Panc1 (cell line): ENCODE measurements around the gene SRXN1. TPM values are rescaled to one million over a fixed set of nuclear protein-coding genes. Genes with fewer than 3 reads are reported as not detected.

Source experiments
- ATAC-seq: fragments of 200-7000 bp; cut with Tn5 transposase; 2 replicates; pipeline ENCODE4 v1.9.1; 2020; ENCODE audit warnings: mild to moderate bottlenecking, moderate library complexity
- BruUV-seq: library from RNA; stranded (reverse); fragments of 400-500 nt; replicated peaks from 2 replicates; lab custom pipeline; 2021; lab: Mats Ljungman, UMichigan
- CTCF ChIA-PET: fragments of 300-600 bp; sonication (Branson Sonifier 250); formaldehyde crosslinking; loops from one replicate; lab custom pipeline; 2022; ENCODE audit warnings: antibody characterized with exemption; lab: Charles Lee
- POLR2A ChIA-PET: fragments of 300-600 bp; sonication (Branson Sonifier 250); formaldehyde crosslinking; loops from one replicate; lab custom pipeline; 2022; ENCODE audit warnings: antibody characterized with exemption; lab: Charles Lee
- DNase-seq: peaks from one replicate; pipeline ENCODE4 v3.0.0-alpha.2; 2010; ENCODE audit warnings: low read depth, low spot score
- H3K27ac ChIP-seq: 2 replicates; pipeline ENCODE4 v1.5.1; 2011; ENCODE audit warnings: mild to moderate bottlenecking, low read length, inconsistent platforms
- H3K27me3 ChIP-seq: fragments of 200-500 bp; sonication (Bioruptor generic); 2 replicates; pipeline ENCODE4 v1.6.0; 2014; ENCODE audit warnings: low read length, inconsistent platforms; ENCODE audit not compliant: control insufficient read depth, insufficient read depth
- H3K36me3 ChIP-seq: fragments of 200-500 bp; sonication (Bioruptor generic); 2 replicates; pipeline ENCODE4 v1.5.1; 2014; ENCODE audit warnings: inconsistent platforms, mild to moderate bottlenecking, low read length, moderate library complexity; ENCODE audit not compliant: control insufficient read depth, insufficient read depth
- H3K4me1 ChIP-seq: 2 replicates; pipeline ENCODE4 v1.5.1; 2011; ENCODE audit warnings: inconsistent platforms, mild to moderate bottlenecking, low read length, moderate library complexity; ENCODE audit not compliant: control insufficient read depth, insufficient read depth
- H3K4me3 ChIP-seq, 2 experiments: 2 replicates each; pipeline ENCODE4 v1.5.1; 2011 to 2012; ENCODE audit warnings: low read depth in 2 of 2, low read length in 2 of 2, mild to moderate bottlenecking in 2 of 2, inconsistent platforms in 1 of 2, moderate library complexity in 1 of 2
- H3K9me3 ChIP-seq: fragments of 200-500 bp; sonication (Bioruptor generic); 2 replicates; pipeline ENCODE4 v1.5.1; 2014; ENCODE audit warnings: low read depth, mild to moderate bottlenecking, inconsistent platforms, low read length, moderate library complexity; ENCODE audit not compliant: control insufficient read depth, insufficient read depth
- POLR2AphosphoS5 ChIP-seq: IDR thresholded peaks from 2 replicates; pipeline ENCODE4 v1.6.1; 2012; ENCODE audit warnings: mild to moderate bottlenecking, low read depth, low read length, moderate library complexity
- REST ChIP-seq, 2 experiments: IDR thresholded peaks; 2 replicates each; pipeline ENCODE4 v1.6.1; 2011 to 2012; ENCODE audit warnings: low read depth in 2 of 2, control low read depth in 1 of 2, low read length in 1 of 2, mild to moderate bottlenecking in 1 of 2, moderate library complexity in 1 of 2; ENCODE audit not compliant: insufficient read depth in 1 of 2
- SIN3A ChIP-seq: IDR thresholded peaks from 2 replicates; pipeline ENCODE4 v1.6.1; 2012; ENCODE audit warnings: low read depth, mild to moderate bottlenecking, low read length, moderate library complexity, borderline replicate concordance; ENCODE audit not compliant: insufficient read depth
- TCF7L2 ChIP-seq: IDR thresholded peaks from 2 replicates; pipeline ENCODE4 v1.6.1; 2011; ENCODE audit warnings: mild to moderate bottlenecking, low read depth, low read length, inconsistent platforms
- in situ Hi-C: cut with HindIII; loops from 2 replicates; pipeline ENCODE4 v1.10.0; 2016; ENCODE audit warnings: low sequenced_read_pairs, low pct_unique_long_range_greater_than_20kb
- intact Hi-C: fragments of 100-400 bp; cut with micrococcal nuclease; formaldehyde crosslinking; loops from one replicate; pipeline ENCODE4 v1.10.0; 2022; ENCODE audit not compliant: unreplicated experiment
- total RNA-seq: library from RNA; stranded (reverse); gene quantifications from one replicate; pipeline ENCODE4 v1.2.1, GENCODE V29; 2021; ENCODE audit not compliant: unreplicated experiment
- TF ChIP-seq, protein P1 (sequence below): fragments of 450-650 bp; IDR thresholded peaks from 2 replicates; pipeline ENCODE4 v1.5.1; 2017; ENCODE audit warnings: mild to moderate bottlenecking

Gene SRXN1
- total RNA-seq, 1 experiment from 2014 or later, result 34.5 TPM

DNA sequence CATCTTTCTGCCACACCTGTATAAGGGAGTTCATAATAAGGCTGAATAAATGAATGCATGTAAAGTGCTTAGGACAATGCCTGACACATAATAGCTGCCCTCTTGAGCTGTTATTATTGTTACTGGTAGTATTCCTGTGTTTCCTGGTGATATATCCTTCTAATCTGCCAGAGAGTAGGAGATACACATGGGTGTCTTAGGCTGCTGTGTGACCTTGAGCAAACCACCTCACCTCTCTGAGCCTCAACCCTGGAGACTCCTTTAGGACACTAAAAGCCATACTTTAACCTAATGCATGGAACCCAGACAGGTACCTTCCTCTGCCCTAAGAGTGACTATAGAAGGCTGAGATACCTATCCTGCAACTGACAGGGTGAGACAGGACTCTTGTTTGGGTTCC is 15.1 kb upstream of the SRXN1 start:
- no peak for ATAC-seq
- ChIA-PET CTCF (interaction anchor here (1.6 kb wide), 1 partner anchor 71 kb away, joined by 8 read pairs; no protein-coding TSS in a partner anchor), POLR2A (no interaction called here)
- no peaks in the 10 kb centered on the region for H3K9me3 ChIP-seq
- no peak overlapping the region for H3K27ac ChIP-seq
- DNase-seq, result no peak
- intact Hi-C loops (no loop called here), in situ Hi-C loops (no loop called here)
- H3K4me1 ChIP-seq, result no peaks in the 10 kb centered on the region
- no TSS peak for BruUV-seq
- no peak overlapping the region for H3K4me3 ChIP-seq
- no peaks in the 10 kb centered on the region for H3K36me3 ChIP-seq
- no peaks in the 10 kb centered on the region; the same call in 1 of the 2 replicates for H3K27me3 ChIP-seq
- TF ChIP-seq REST (IDR thresholded peaks at IDR 0.05; ENCODE audit: insufficient read depth in 1 of 2, low read depth in 2 of 2, low read length in 1 of 2) (no peak), POLR2AphosphoS5 (no peak), TCF7L2 (no peak), SIN3A (no peak)
- TF ChIP-seq, protein P1, sequence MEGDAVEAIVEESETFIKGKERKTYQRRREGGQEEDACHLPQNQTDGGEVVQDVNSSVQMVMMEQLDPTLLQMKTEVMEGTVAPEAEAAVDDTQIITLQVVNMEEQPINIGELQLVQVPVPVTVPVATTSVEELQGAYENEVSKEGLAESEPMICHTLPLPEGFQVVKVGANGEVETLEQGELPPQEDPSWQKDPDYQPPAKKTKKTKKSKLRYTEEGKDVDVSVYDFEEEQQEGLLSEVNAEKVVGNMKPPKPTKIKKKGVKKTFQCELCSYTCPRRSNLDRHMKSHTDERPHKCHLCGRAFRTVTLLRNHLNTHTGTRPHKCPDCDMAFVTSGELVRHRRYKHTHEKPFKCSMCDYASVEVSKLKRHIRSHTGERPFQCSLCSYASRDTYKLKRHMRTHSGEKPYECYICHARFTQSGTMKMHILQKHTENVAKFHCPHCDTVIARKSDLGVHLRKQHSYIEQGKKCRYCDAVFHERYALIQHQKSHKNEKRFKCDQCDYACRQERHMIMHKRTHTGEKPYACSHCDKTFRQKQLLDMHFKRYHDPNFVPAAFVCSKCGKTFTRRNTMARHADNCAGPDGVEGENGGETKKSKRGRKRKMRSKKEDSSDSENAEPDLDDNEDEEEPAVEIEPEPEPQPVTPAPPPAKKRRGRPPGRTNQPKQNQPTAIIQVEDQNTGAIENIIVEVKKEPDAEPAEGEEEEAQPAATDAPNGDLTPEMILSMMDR, result no peak

DNA sequence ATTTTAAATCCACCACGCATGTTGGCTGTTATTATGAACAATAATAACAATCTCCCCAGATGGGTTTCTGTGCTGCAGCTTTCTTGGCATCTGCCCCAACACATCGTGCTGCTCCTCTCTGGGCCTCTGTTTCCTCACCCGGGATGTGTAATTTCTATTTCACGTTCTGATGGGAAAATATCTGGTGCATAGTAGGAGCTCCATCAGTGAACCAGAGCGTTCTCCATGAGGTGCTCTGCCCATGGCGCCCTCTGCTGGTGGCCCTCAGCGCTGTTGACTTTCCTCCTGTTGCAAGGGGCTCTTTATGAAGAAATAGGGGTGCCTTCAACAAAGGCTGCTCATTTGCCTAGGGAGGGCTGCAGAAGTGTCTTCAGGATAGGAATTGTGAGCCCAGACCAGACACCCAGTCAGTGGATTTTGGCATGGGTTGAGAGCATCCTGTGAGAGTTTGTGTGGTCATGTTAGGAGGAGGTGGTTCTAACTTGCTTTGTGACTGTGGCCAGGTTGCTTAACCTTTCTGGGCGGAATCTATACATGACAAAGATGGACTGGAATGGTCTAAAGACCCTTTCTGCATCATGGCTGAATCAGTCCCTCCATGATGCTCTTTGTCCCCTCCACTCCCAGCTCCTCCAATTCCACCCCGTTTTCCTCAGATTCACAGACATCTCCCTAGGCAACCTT is 14.5 kb upstream of the SRXN1 start:
- intact Hi-C loops (no loop called here), in situ Hi-C loops (no loop called here)
- Histone ChIP-seq H3K27ac (no peak overlapping the region), H3K36me3 (no peaks in the 10 kb centered on the region), H3K27me3 (no peaks in the 10 kb centered on the region; the same call in 1 of the 2 replicates), H3K9me3 (no peaks in the 10 kb centered on the region), H3K4me1 (no peaks in the 10 kb centered on the region), H3K4me3 (no peak overlapping the region)
- no TSS peak for BruUV-seq
- ChIA-PET CTCF (interaction anchor here (0.7 to 1.6 kb wide), 4 partner anchors 11 to 98 kb away, joined by 3 to 8 read pairs (median 4); no protein-coding TSS in a partner anchor), POLR2A (no interaction called here)
- ATAC-seq (no peak), DNase-seq (no peak)
- TF ChIP-seq REST (IDR thresholded peaks at IDR 0.05; ENCODE audit: insufficient read depth in 1 of 2, low read depth in 2 of 2, low read length in 1 of 2), result no peak
- TF ChIP-seq, protein P1, result peak; percentile 95
- TF ChIP-seq POLR2AphosphoS5, result no peak
- TF ChIP-seq TCF7L2, result no peak
